GM18873 (cell line): ENCODE measurements around the gene SEMA4G.

Source experiments
- ATAC-seq: cut with Tn5 transposase; IDR thresholded peaks from one replicate; pipeline ENCODE4 v1.9.1; 2021; ENCODE audit warnings: mild to moderate bottlenecking, moderate library complexity, moderate number of reproducible peaks; ENCODE audit not compliant: unreplicated experiment, low FRiP score

SEMA4G gene

DNA sequence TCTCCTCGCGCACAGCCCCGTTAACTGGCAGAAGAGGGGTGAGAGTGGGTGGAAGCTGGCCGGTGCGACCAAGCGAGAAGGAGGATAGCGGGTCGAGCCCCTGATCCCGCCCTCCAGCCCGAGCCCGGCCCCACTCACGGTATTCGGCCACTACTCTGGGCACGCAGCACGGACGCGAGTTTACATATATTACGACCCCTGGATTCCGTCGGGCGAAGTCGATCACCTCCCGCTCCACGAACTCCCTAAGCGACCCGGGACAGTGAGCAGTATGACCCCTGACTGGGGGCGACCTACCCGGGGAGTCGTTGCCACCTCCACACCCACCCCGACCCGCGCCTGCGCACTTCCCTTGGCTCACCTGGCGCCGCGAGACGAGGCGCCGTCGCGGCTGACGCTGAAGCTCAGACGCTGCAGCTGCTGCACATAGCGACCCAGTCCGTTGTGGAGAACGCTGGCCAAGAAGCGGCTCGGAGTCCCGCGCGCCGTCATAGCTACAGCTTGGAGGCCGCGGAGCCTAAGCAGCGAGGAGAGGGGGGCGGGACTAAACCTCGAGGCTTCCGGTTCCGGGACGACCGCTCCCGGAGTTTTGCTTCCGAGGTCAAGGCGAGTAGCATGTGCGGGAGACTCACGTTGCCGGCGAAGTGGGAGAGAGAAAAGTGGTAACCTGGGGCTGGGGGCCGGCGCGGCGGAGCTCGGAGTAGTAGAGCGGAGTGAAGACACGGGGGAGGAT, 17.8 kb downstream of the SEMA4G start, which contains the start of the genes MRPL43 and TWNK:
Gene MRPL43, minus strand, starts transcription at position 546 of the 733 bp plus-strand sequence. Its CDS starts 54 bp downstream, at position 492.
Gene TWNK, plus strand, starts transcription at position 592 of the 733 bp plus-strand sequence. CDS start 668 bp downstream, outside the sequence.
- ATAC-seq, result peak; percentile 54

DNA sequence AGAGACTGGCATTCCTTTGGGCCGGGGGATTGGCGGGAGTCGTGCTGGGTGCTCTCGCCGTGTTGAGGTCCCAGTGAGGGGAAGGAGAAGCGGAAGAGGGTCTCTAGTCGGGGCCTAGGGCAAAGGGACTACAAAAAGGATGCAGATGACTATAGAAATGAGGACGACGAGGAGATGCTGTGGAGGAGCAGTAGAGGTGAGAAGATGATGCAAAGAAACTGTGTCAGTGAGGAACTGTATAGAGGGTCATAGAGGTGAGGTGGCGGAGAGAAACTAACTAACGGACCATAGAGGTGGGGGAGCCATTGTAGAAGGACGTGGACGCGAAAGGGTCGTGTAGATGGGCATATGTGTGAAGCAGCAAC, 18.4 kb downstream of the SEMA4G start:
- ATAC-seq, result no peak

DNA sequence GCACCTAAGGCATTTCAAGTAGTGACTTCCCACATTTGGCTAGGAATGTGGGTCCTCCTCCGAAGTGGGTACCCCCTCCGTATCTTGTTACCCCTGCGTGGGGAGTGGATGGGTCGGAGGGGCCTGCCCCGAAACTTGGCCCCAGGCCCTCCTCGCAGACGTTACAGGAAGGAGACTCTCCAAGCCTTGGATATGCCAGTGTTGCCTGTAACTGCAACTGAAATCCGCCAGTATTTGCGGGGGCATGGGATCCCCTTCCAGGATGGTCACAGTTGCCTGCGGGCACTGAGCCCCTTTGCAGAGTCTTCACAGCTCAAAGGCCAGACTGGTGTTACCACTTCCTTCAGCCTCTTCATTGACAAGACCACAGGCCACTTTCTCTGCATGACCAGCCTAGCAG, 18.9 kb downstream of the SEMA4G start:
- ATAC-seq, result no peak

DNA sequence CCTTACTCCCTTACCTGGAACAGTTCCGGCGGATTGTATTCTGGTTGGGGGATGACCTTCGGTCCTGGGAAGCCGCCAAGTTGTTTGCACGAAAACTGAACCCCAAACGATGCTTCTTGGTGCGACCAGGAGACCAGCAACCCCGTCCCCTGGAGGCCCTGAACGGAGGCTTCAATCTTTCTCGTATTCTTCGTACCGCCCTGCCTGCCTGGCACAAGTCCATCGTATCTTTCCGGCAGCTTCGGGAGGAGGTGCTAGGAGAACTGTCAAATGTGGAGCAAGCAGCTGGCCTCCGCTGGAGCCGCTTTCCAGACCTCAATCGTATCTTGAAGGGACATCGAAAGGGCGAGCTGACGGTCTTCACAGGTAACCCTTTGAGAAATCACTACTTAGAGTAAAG, 19.8 kb downstream of the SEMA4G start:
- ATAC-seq, result no peak

DNA sequence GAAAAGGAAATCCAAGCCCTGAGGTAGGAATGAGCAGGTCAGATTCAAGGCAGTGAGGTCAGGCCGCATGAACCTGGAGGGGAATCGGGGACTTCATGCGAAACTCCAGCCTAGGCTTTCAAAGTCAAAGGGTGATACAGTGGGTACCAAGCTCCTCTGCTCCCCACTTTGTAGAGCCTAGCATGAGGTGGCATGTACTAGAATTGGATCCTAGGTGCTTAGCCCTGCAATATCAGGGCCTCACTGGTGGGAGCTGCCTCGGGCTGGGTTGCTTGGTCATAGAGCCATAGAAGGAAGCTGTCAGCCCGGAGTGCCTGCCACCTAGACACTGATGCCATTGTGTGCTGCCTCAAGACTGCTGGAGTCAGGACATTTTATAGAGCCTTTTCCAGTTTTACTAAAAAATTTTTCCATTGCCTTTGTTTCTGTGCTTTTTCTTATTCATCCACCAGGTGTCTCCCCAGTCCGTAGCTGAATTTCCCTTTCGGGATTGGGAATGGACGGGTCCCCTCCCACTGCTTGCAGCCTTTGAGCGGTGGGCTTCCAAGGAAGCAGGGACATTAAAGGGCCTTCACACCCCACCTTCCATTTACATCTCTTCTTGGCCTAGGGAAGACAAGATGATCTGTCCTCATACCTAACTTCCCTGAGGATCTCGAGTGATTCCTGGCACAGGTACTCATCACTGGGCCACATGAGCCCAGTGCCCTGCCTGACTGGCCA, 24.8 kb downstream of the SEMA4G start:
- ATAC-seq, result no peak

DNA sequence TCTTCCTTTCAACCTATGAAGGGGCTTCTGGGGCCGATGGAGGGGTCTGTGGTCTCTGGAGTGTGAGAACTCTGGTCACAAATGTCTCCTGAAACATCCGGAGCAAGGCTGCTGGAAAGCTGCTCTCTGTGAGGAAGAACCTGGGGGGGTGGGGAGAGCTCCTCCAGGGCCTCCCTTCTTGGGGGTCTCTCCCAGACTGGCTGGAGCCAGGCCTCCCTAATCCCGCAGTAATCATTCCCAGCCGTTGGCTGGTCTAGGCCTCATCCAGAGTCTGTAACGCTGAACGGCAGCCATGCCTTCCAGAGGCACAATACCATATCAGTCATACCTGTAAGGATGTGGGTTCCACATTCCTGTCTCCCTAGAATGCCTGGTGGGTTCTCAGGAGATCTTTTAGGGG, 25.9 kb downstream of the SEMA4G start:
- no peak for ATAC-seq

DNA sequence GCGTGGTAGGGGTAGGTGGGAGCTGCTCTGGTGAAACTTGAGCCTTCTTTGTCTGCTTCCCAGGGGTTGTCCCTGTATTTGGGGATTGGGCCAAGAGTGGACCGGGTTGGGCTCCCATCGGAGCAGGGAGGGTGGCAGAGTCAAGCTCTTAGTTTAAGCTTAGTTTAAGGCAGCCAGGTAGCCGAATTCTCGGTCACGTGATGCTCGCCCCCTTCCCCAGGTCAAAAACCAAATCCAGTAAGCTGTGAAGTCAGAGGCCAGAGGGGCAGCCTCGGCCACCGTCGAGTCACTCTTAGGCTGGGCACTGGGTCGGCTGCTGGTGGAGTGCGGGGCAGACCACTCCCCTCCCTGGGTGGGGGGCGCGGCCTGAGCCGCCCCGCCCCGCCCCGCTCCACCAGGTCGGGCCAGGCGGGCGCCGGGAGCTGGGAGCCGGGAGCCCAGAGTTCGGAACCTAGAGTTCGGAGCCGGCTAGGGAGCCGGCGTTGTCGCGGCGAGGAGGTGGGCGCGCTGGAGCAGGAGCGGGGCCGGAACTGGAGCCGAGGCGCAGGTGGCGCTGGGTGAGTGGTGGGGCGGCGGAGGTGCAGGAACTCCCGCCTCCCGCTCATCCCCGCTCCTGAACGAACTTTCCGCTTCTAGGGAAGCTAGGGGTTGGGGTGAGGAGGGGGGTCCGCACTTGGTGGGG, 27.5 kb downstream of the SEMA4G start:
- no peak for ATAC-seq

DNA sequence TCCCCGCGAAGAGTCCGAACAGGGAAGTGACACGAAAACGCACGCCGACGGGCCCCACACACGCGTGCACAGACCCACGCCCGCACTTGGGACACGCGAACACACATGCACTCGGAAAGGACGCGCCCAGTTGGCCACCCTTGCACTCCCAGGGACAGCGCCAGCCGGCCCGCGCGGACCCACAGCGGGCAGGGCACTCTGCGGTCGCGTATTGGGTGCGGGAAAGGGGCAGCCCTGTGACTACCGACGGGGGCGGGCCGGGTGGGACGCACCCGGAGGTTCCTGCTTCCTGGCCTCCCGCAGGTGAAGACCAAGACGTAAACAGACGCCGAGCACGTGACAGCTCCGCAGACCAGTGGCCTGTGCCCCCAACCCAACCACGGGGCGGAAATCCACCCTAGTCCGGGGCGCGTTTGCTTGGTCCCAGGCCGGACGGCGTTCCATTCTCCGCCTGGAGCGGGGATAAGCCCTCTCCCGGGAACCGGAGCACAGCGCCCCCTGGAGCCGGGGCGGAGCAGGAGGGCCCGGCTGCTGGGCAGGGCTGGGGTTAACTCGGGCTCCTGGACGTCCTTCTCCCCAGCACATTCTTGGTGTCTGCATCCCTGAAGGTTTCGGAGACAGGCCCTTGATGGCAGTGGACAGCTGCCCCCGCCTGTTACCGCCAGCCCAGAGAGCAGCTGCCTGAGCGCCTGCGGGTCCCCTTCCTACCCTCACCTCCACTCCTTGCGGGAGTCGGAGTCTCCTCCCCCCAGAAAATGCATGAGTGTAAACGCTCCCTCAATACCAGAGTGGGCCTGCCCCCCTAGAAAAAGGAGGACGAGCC, 28.3 kb downstream of the SEMA4G start:
- ATAC-seq, result no peak

DNA sequence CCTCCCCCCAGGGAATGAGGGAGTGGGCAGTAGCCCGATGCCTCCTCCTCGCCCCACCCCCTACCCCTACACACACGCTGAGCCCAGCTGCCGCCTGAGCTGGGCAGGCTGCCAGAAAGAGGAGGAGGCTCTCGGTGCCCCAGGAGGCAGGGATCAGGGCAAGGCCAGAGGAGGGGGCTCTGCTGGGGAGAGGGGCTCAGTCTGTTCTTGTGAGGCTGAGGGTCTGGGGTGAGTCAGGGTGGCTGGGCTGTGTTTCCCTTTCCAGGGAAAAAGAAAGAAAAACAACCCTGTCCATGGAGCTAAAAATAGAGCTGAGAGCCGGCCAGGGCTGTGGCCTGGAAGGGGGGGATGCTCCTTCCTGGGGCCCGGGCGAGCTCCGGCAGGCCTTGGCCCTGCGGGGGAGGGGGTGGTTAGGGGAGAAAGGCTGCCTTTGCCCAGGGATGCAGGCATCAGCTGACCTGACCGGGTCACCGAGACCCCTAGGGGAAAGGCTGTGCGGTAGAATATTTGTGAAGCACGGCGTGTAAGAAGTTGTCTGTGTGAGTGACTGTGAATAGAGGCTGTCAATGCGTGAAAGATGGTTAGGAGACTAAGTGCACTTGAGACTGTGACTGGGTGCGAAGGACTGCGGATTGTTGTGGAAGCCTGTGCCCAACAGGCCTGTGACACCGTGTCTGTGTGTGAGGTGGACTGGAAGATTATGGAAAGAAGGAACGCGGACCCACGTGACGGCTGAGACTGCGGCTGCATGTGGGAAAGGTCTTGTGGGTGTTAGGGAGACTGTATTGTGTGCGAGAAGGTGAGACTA, 29.1 kb downstream of the SEMA4G start:
- no peak for ATAC-seq

DNA sequence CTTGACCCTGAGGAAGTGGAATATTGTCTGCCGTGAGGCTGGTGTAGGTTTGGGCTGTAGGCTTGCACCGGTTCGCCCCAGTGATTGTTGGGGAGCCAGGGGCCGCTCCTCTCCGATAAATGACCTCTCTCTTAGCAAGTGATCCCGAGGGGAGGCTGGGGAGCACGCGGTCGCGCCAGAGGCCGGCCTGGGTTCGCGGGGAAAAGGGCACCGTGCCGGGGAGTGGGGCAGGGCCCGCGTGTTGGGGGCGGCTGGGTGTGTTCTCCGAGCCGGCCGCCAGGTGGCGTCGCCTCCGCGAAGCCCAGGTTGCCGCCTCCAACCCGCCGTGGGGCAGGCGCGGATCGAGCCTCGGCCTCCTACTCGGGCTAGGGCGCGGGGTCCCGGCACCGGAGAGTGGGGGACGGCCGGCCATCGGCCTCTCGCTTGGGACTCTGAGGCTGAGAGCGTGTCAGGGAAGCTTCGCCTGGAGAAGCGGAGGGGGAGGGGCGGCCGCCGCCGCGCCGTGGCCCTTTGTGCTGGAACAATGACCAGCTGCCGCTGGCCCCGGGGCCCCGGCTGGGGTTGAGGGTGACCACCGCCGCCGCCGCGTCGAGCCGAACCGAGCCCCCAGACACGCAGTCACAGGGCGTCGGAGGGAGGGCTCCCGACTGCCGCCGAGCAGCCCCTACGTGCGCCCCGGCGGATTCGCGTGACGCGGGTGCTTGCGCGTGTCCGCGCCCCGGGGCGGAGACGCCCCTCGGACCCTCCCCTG, 29.9 kb downstream of the SEMA4G start:
- ATAC-seq, result no peak

DNA sequence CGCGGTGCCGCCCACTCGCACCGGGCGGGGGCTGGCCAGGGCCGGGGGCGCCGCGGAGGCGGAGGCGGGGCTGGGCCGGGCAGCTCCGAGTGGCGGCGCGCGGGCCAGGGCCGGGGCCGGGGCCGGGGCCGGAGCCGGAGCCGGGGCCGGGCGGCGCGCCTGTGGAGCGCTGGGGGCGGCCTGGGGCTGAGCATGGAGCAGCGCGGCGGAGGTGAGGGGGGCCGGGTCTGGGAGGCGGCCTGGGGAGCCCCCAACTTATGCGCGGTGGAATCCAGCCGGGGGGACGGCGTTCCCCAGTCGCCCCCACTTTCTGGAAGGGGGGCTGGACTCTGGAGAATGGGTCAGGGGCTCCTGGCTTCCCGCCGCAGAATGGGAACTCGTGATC, 30.4 kb downstream of the SEMA4G start, which contains the start of gene LZTS2:
Gene LZTS2, plus strand, starts transcription at position 67 of the 385 bp plus-strand sequence. CDS start 2,731 bp downstream, outside the sequence.
- no peak for ATAC-seq

DNA sequence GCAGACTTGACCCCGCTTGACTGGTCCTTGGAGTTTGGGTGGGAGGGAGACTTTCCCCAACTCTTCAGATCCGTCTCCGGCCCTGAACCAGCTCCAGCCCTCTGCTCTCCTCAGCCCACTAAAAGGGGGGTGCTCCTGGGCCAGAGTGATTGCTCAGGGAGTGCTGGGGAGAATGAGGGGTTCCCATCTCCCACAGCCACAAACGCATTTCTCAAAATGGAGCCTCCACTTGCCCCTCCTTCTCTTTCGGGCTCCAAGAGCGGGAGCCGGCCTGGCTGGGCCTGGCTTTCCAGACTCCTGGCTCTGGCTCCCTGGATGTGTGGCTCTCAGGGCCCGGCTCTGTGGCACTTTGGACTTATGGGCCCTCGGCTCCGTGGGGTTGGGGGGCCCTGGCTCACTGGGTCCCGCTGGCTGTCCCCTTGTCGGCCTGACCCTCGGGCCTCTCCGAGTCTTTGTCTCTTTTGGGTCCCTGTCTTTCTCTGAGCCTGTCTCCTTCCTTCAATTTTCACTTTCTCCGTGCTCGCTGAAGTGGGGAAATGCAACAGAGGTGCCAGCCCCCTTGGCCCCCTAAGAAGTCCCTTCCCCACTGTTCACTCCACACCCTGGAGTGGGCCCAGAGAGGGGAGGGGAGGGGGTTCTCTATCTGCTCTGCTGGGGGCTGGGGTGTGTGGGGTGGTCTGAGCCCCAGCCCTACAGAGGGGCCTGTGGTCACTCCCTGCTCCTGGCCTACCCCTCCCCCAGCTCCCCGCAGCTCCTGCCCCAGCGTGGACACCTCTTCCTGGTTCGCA, 31.0 kb downstream of the SEMA4G start:
- ATAC-seq, result no peak

DNA sequence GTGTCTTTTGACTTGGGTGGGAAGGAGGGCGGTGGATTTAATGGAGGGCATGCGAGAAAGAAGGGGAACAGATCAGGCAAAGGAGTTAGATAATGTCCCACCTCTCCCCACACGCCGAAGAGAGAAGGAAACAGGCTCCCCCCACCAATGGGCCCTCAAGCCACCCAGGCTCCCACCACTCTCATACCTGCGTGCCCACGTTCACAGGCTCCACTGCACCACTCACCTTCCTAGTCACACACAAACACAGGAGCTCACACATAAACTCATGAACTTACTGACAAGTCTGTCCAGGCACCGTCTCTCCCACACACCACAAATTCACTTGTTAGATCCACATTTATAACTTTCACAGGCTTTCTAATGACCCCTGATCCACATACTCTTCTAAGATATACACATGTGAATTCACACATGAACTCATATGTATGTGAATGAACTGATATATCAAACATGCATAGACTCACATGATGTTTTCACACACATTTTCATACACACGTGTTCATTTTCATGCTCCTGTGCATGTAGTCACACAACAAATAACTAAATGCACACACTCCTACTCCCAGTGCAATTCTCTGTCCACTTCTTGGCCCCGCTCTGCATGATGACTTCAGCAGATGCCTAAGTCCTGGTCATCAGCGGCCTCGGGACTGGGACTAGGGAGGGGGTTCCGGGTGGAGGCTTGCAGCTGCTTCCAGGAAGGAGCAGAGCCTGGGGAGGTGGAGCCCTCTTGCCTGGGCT, 31.8 kb downstream of the SEMA4G start:
- ATAC-seq, result no peak

DNA sequence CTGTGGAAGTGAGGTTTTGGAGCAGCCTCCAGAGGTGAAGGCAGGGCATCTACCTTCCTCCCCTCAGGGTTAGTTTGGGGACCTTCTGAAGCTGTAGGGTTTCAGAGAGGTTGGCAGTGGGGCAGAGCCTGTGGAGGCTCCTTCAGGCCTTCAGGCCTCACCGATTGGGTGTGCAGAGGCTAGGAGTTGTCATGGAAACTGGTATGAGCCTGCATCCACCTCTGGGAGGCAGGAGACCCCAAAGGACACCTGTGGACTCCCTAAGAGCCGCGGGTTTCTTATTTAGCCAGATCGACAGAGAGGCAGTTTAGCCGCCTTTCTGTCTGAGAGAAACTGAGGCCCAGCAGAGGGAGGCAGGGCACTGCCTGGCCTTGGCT, 32.3 kb downstream of the SEMA4G start:
- no peak for ATAC-seq

DNA sequence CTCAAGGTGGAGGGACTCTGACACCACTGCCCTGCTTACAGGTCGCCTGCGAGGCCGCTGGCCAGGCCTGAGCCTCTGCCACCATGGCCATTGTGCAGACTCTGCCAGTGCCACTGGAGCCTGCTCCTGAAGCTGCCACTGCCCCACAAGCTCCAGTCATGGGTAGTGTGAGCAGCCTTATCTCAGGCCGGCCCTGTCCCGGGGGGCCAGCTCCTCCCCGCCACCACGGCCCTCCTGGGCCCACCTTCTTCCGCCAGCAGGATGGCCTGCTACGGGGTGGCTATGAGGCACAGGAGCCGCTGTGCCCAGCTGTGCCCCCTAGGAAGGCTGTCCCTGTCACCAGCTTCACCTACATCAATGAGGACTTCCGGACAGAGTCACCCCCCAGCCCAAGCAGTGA, 33.2 kb downstream of the SEMA4G start:
- no peak for ATAC-seq

DNA sequence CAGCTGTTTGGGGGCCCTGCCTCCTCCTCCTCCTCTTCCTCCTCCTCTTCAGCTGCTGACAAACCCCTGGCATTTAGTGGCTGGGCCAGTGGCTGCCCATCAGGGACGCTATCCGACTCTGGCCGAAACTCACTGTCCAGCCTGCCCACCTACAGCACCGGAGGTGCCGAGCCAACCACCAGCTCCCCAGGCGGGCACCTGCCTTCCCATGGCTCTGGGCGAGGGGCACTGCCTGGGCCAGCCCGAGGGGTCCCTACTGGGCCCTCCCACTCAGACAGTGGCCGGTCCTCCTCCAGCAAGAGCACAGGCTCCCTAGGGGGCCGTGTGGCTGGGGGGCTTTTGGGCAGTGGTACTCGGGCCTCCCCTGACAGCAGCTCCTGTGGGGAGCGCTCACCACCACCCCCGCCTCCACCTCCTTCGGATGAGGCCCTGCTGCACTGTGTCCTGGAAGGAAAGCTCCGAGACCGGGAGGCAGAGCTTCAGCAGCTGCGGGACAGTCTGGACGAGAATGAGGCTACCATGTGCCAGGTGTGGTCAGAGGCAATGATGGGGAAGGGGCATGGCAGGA, 34.4 kb downstream of the SEMA4G start:
- ATAC-seq, result no peak

DNA sequence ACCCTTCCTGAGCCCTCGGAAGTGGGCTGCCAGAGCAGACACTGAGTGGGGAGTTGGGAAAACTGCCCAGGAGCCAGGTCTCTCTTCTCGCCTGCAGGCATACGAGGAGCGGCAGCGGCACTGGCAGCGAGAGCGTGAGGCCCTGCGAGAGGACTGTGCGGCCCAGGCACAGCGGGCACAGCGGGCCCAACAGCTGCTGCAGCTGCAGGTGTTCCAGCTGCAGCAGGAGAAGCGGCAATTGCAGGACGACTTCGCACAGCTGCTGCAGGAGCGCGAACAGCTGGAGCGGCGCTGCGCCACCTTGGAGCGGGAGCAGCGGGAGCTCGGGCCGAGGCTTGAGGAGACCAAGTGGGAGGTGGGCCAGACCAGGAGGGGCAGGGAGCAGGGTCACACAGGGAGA, 36.1 kb downstream of the SEMA4G start:
- ATAC-seq, result no peak
